NCI-H187 (cell line): ENCODE data around the gene FHAD1.
"Not testable (repeated sequence)": the region's sequence is repeated elsewhere in the genome, so short reads cannot be mapped to it uniquely, and the experiment has no call there.

Source experiments
- DNase-seq, 2 experiments: peaks; one replicate each; lab custom pipeline; 2025; lab: John Stamatoyannopoulos, UW

Gene FHAD1

GRCh38 chr1:15370781-15371520 is 123.9 kb downstream of the FHAD1 start:
- DNase-seq = no peak

- no peak for DNase-seq
Measured at GRCh38 chr1:15371610-15372545, 124.9 kb downstream of the FHAD1 start.

- no peak for DNase-seq
Measured at GRCh38 chr1:15378729-15379128, 131.7 kb downstream of the FHAD1 start.

- not testable (repeated sequence) for DNase-seq
Measured at GRCh38 chr1:15379151-15379550, 132.1 kb downstream of the FHAD1 start.

GRCh38 chr1:15380601-15381508 is 133.8 kb downstream of the FHAD1 start:
- no peak for DNase-seq

GRCh38 chr1:15381805-15382204 is 134.8 kb downstream of the FHAD1 start:
- DNase-seq = peak in 1 of 2 experiments; percentile 15

GRCh38 chr1:15382601-15383518 is 135.8 kb downstream of the FHAD1 start:
- DNase-seq = no peak

- DNase-seq = no peak
Measured at GRCh38 chr1:15383810-15384209, 136.8 kb downstream of the FHAD1 start.

GRCh38 chr1:15384301-15384901 is 137.4 kb downstream of the FHAD1 start:
- DNase-seq = no peak

- DNase-seq = no peak
Measured at GRCh38 chr1:15385420-15385819, 138.4 kb downstream of the FHAD1 start.

- no peak for DNase-seq
Measured at GRCh38 chr1:15386164-15386749, 139.2 kb downstream of the FHAD1 start.

- DNase-seq = no peak
Measured at GRCh38 chr1:15388201-15388880, 141.3 kb downstream of the FHAD1 start.

GRCh38 chr1:15389828-15390227 is 142.8 kb downstream of the FHAD1 start:
- DNase-seq = not testable (repeated sequence)

- no peak for DNase-seq
Measured at GRCh38 chr1:15390667-15391066, 143.6 kb downstream of the FHAD1 start.

GRCh38 chr1:15391366-15391765 is 144.3 kb downstream of the FHAD1 start:
- DNase-seq = no peak

- DNase-seq = no peak
Measured at GRCh38 chr1:15393475-15394257, 146.6 kb downstream of the FHAD1 start.

- no peak for DNase-seq
Measured at GRCh38 chr1:15394258-15394690, 147.3 kb downstream of the FHAD1 start.

GRCh38 chr1:15397236-15397635 is 150.2 kb downstream of the FHAD1 start:
- DNase-seq = no peak

GRCh38 chr1:15399710-15400109 is 152.7 kb downstream of the FHAD1 start:
- DNase-seq = no peak
